Smooth muscle cell (in vitro differentiated cells): Measurements from ENCODE around the gene GABRB3. TPM values are rescaled to one million over a fixed set of nuclear protein-coding genes. Genes with fewer than 3 reads are reported as not detected.

ENCODE experiments used
- DNase-seq: peaks from one replicate; lab custom pipeline; 2025; ENCODE audit not compliant: unreplicated experiment; lab: John Stamatoyannopoulos, UW
- H2AFZ ChIP-seq: fragments of 200-600 bp; sonication (generic); 2 replicates; pipeline ENCODE4 v1.6.0; 2016; ENCODE audit warnings: antibody characterized with exemption, low read depth, mild to moderate bottlenecking
- H3F3A ChIP-seq: fragments of 200-600 bp; sonication (generic); 2 replicates; pipeline ENCODE4 v1.6.0; 2017; ENCODE audit warnings: antibody characterized with exemption, low read depth
- H3K27ac ChIP-seq: fragments of 200-600 bp; sonication (generic); 2 replicates; pipeline ENCODE4 v1.5.1; 2016; ENCODE audit warnings: low read depth, mild to moderate bottlenecking
- H3K27me3 ChIP-seq: fragments of 200-600 bp; sonication (generic); 2 replicates; pipeline ENCODE4 v1.6.1; 2016; ENCODE audit warnings: low read depth, mild to moderate bottlenecking
- H3K36me3 ChIP-seq: fragments of 200-600 bp; sonication (generic); 2 replicates; pipeline ENCODE4 v1.5.1; 2016; ENCODE audit warnings: low read depth
- H3K4me1 ChIP-seq: fragments of 200-600 bp; sonication (generic); 2 replicates; pipeline ENCODE4 v1.5.1; 2016; ENCODE audit warnings: low read depth
- H3K4me2 ChIP-seq: fragments of 200-600 bp; sonication (generic); 2 replicates; pipeline ENCODE4 v1.6.0; 2016; ENCODE audit warnings: mild to moderate bottlenecking
- H3K4me3 ChIP-seq: fragments of 200-600 bp; sonication (generic); 2 replicates; pipeline ENCODE4 v1.5.1; 2016; ENCODE audit warnings: mild to moderate bottlenecking
- H3K79me2 ChIP-seq: fragments of 200-600 bp; sonication (generic); 2 replicates; pipeline ENCODE4 v1.6.0; 2016; ENCODE audit warnings: low read depth, mild to moderate bottlenecking
- H3K9ac ChIP-seq: fragments of 200-600 bp; sonication (generic); 2 replicates; pipeline ENCODE4 v1.6.0; 2016; ENCODE audit warnings: low read depth
- H3K9me3 ChIP-seq: fragments of 200-600 bp; sonication (generic); replicated peaks from 2 replicates; pipeline ENCODE4 v1.5.1; 2016; ENCODE audit warnings: low read depth
- H4K20me1 ChIP-seq: fragments of 200-600 bp; sonication (generic); 2 replicates; pipeline ENCODE4 v1.6.0; 2016; ENCODE audit warnings: low read depth
- WGBS: methylation state at CpG from one replicate; pipeline ENCODE4 v1.1.7; 2016; ENCODE audit warnings: low lambda C conversion rate; 5-methylcytosine and 5-hydroxymethylcytosine counted together
- polyA plus RNA-seq: library from polyadenylated mRNA; unstranded; fragments of >200 nt; fragmentation: Nextera tagmentation; extraction: Ambion mirVana; gene quantifications from 2 replicates; pipeline ENCODE4 v1.2.1, GENCODE V29; 2016
- total RNA-seq: library from RNA; depleted of rRNA; stranded (reverse); fragments of >200 nt; gene quantifications from 2 replicates; pipeline ENCODE4 v1.2.3, GENCODE V29; 2014
- TF ChIP-seq, protein P1 (sequence below): fragments of 200-600 bp; sonication (generic); IDR thresholded peaks from 2 replicates; pipeline ENCODE4 v1.5.1; 2017; ENCODE audit warnings: borderline replicate concordance, mild to moderate bottlenecking, antibody characterized with exemption; ENCODE audit not compliant: insufficient read depth, poor library complexity, severe bottlenecking

Gene GABRB3
- total and polyA plus RNA-seq, 2 experiments from 2014 or later: 0.57 to 4.9 TPM

DNA sequence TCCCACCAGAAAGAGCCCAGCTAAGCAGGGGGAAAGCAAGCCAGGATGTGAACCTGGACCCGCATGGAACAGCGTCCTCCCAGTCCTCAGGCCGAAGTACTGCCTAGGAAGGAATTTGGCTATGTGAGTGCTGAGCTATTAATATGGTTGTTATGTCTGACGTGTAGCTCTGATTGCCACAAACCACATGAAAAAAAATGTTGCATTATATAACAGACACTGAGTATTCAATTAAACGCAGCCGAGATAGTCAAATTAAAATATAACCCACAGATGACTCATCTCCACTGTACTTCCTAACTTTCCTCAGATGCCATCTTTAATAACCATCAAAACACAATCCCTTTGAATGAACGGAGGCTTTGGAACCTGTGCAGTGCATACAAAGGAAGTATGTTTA lies 111.1 kb downstream of the GABRB3 start:
- H3K9me3 ChIP-seq: no peaks in the 10 kb centered on the region
- peaks cover 7% of the 10 kb centered on the region for H3K4me1 ChIP-seq
- H3K4me2 ChIP-seq: no peak overlapping the region
- H3K36me3 ChIP-seq: no peaks in the 10 kb centered on the region
- H3K79me2 ChIP-seq: no peaks in the 10 kb centered on the region
- H3K27me3 ChIP-seq: no peaks in the 10 kb centered on the region
- no peak overlapping the region for H3K27ac ChIP-seq
- H3F3A ChIP-seq: no peaks in the 10 kb centered on the region
- no peak for DNase-seq
- 70% methylated on average over 7 of the region's 7 CpGs for WGBS
- H3K4me3 ChIP-seq: no peak overlapping the region
- H2AFZ ChIP-seq: no peak overlapping the region
- TF ChIP-seq, protein P1, sequence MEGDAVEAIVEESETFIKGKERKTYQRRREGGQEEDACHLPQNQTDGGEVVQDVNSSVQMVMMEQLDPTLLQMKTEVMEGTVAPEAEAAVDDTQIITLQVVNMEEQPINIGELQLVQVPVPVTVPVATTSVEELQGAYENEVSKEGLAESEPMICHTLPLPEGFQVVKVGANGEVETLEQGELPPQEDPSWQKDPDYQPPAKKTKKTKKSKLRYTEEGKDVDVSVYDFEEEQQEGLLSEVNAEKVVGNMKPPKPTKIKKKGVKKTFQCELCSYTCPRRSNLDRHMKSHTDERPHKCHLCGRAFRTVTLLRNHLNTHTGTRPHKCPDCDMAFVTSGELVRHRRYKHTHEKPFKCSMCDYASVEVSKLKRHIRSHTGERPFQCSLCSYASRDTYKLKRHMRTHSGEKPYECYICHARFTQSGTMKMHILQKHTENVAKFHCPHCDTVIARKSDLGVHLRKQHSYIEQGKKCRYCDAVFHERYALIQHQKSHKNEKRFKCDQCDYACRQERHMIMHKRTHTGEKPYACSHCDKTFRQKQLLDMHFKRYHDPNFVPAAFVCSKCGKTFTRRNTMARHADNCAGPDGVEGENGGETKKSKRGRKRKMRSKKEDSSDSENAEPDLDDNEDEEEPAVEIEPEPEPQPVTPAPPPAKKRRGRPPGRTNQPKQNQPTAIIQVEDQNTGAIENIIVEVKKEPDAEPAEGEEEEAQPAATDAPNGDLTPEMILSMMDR: no peak
- H4K20me1 ChIP-seq: no peaks in the 10 kb centered on the region
- no peak overlapping the region for H3K9ac ChIP-seq

DNA sequence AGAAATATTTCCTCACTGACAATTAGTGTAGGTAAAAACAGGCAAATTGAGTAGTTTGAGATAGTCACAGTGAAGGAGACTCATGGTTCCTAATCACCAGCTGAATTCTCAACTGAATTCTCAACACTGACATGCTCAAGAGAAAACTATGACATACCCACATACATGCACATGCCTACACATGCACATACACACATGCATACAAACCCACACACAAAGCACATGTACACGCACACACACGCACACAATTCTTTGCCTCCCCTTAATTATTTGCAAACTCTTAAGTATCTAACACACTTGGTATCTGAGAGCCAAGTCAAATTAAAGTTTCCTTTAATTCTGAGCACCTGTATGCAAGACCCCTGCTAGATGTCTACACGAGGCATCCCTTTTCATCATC lies 111.8 kb downstream of the GABRB3 start:
- H3K27ac ChIP-seq: no peak overlapping the region
- H3K27me3 ChIP-seq: no peaks in the 10 kb centered on the region
- H3K79me2 ChIP-seq: no peaks in the 10 kb centered on the region
- H4K20me1 ChIP-seq: no peaks in the 10 kb centered on the region
- H3K9me3 ChIP-seq: no peaks in the 10 kb centered on the region
- no peak for DNase-seq
- H3K9ac ChIP-seq: no peak overlapping the region
- H3K4me1 ChIP-seq: peaks cover 7% of the 10 kb centered on the region
- no peak overlapping the region for H3K4me3 ChIP-seq
- WGBS: 90% methylated on average over 3 of the region's 3 CpGs
- H3K4me2 ChIP-seq: no peak overlapping the region
- TF ChIP-seq, protein P1: no peak
- H2AFZ ChIP-seq: no peak overlapping the region
- H3F3A ChIP-seq: no peaks in the 10 kb centered on the region
- no peaks in the 10 kb centered on the region for H3K36me3 ChIP-seq

DNA sequence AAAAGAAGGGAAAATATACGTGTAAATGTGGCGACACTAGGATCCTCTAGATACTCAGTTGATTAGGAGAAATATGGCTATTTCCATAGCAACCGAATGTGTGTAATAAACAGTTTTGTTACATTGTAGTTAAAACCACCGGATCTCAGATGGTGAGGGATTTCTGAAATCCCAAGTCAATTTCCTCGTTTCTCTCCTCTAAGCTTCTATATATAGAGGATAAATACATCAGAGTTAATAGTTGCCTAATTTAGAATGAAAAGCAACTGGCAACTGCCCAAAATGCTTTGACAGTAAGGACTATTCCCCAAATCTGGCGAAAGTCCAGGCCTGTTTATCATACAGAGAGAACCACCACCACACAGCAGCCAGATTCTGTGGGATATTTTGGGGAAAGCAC lies 112.6 kb downstream of the GABRB3 start:
- no peak for DNase-seq
- H3K27ac ChIP-seq: no peak overlapping the region
- no peak overlapping the region for H2AFZ ChIP-seq
- H3F3A ChIP-seq: no peaks in the 10 kb centered on the region
- no peaks in the 10 kb centered on the region for H4K20me1 ChIP-seq
- H3K9ac ChIP-seq: no peak overlapping the region
- peaks cover 7% of the 10 kb centered on the region for H3K4me1 ChIP-seq
- H3K4me2 ChIP-seq: no peak overlapping the region
- no peaks in the 10 kb centered on the region for H3K9me3 ChIP-seq
- H3K4me3 ChIP-seq: no peak overlapping the region
- TF ChIP-seq, protein P1: no peak
- WGBS: 84% methylated on average over 6 of the region's 6 CpGs
- no peaks in the 10 kb centered on the region for H3K79me2 ChIP-seq
- no peaks in the 10 kb centered on the region for H3K27me3 ChIP-seq
- H3K36me3 ChIP-seq: no peaks in the 10 kb centered on the region

DNA sequence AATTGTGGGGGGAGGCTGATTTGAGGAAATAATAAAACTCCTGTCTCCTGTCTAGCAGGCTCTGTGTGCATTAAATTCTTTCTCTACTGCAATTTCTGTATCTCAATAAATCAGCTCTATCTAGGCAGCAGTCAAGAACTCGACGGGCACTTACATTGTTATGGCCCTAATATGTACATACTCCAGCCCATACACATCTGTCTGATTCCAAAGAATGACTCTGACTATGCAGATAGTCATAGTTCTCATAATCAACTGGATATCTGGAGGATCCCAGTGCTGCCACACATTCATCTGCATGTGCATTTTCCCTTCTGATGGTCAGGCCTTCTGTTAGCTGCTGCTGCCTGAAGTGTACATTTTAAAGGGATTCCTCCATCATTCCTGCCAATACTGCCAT lies 114.6 kb downstream of the GABRB3 start:
- Histone ChIP-seq H3K79me2 (no peaks in the 10 kb centered on the region), H3K36me3 (no peaks in the 10 kb centered on the region), H3K27ac (no peak overlapping the region), H3K4me2 (no peak overlapping the region), H3K4me1 (peaks cover 7% of the 10 kb centered on the region), H3K9me3 (no peaks in the 10 kb centered on the region), H4K20me1 (no peaks in the 10 kb centered on the region), H3K27me3 (no peaks in the 10 kb centered on the region), H2AFZ (no peak overlapping the region), H3F3A (no peaks in the 10 kb centered on the region), H3K9ac (no peak overlapping the region), H3K4me3 (no peak overlapping the region)
- DNase-seq: no peak
- 78% methylated on average over 2 of the region's 2 CpGs for WGBS
- TF ChIP-seq, protein P1: no peak
